OCI-LY7 (cell line): ENCODE measurements around the gene TTC7B. TPM values are rescaled to one million over a fixed set of nuclear protein-coding genes. Genes with fewer than 3 reads are reported as not detected.
A peak's percentile ranks its signal among the peaks of the same experiment; 100 is the strongest.

ENCODE experiments used
- BruUV-seq: library from RNA; stranded (reverse); fragments of 400-500 nt; replicated peaks from 2 replicates; lab custom pipeline; 2021; lab: Mats Ljungman, UMichigan
- CTCF ChIA-PET: fragments of 300-600 bp; sonication (Branson Sonifier 250); formaldehyde crosslinking; loops from one replicate; lab custom pipeline; 2022; ENCODE audit warnings: antibody characterized with exemption; ENCODE audit not compliant: unreplicated experiment; lab: Charles Lee
- POLR2A ChIA-PET: fragments of 300-600 bp; sonication (Branson Sonifier 250); formaldehyde crosslinking; loops from one replicate; lab custom pipeline; 2022; ENCODE audit warnings: antibody characterized with exemption; lab: Charles Lee
- DNase-seq: peaks from one replicate; pipeline ENCODE4 v3.0.0-alpha.2; 2015; ENCODE audit warnings: low spot score
- H2AFZ ChIP-seq: fragments of 200-600 bp; sonication (generic), shearing (Covaris generic); 2 replicates; pipeline ENCODE4 v1.6.1; 2014; ENCODE audit warnings: mild to moderate bottlenecking, antibody characterized with exemption, low read length, moderate library complexity
- H3K27ac ChIP-seq: fragments of 200-600 bp; sonication (generic); 2 replicates; pipeline ENCODE4 v1.5.1; 2014; ENCODE audit warnings: mixed run types, low read depth, mild to moderate bottlenecking, moderate library complexity, low read length, inconsistent platforms; ENCODE audit not compliant: poor library complexity, severe bottlenecking
- H3K36me3 ChIP-seq: fragments of 200-600 bp; sonication (generic); 2 replicates; pipeline ENCODE4 v1.6.1; 2014; ENCODE audit warnings: mild to moderate bottlenecking, antibody characterized with exemption, low read length, moderate library complexity, mixed read lengths; ENCODE audit not compliant: insufficient read depth
- H3K4me1 ChIP-seq: fragments of 200-600 bp; sonication (generic); 2 replicates; pipeline ENCODE4 v1.5.1; 2014; ENCODE audit warnings: mild to moderate bottlenecking, low read length; ENCODE audit not compliant: insufficient read depth, poor library complexity, severe bottlenecking
- H3K4me2 ChIP-seq: fragments of 200-600 bp; sonication (generic); 2 replicates; pipeline ENCODE4 v1.6.1; 2014; ENCODE audit warnings: mild to moderate bottlenecking, low read length
- H3K4me3 ChIP-seq: fragments of 200-600 bp; sonication (generic); 2 replicates; pipeline ENCODE4 v1.5.1; 2014; ENCODE audit warnings: mild to moderate bottlenecking, low read depth, low read length; ENCODE audit not compliant: poor library complexity, severe bottlenecking
- H3K79me2 ChIP-seq: fragments of 200-600 bp; sonication (generic); 2 replicates; pipeline ENCODE4 v1.6.1; 2016; ENCODE audit warnings: low read depth, mild to moderate bottlenecking, low read length, moderate library complexity, mixed read lengths; ENCODE audit not compliant: insufficient read depth
- H3K9me2 ChIP-seq: fragments of 200-600 bp; sonication (generic); 2 replicates; pipeline ENCODE4 v1.6.1; 2016; ENCODE audit warnings: mild to moderate bottlenecking, low read length, mixed read lengths; ENCODE audit not compliant: insufficient read depth
- H3K9me3 ChIP-seq: fragments of 200-600 bp; sonication (generic); 2 replicates; pipeline ENCODE4 v1.6.1; 2014; ENCODE audit warnings: mild to moderate bottlenecking, mixed run types, low read length, mixed read lengths
- H4K20me1 ChIP-seq: fragments of 200-600 bp; sonication (generic); 2 replicates; pipeline ENCODE4 v1.6.1; 2014; ENCODE audit warnings: mild to moderate bottlenecking, antibody characterized with exemption, low read length, moderate library complexity, mixed read lengths; ENCODE audit not compliant: insufficient read depth
- EZH2phosphoT487 ChIP-seq: fragments of 200-600 bp; sonication (generic); IDR thresholded peaks from 2 replicates; pipeline ENCODE4 v1.6.1; 2018; ENCODE audit warnings: low read depth, borderline replicate concordance, mild to moderate bottlenecking, mixed run types, antibody characterized with exemption, low read length, moderate library complexity, mixed read lengths
- intact Hi-C: fragments of 100-400 bp; cut with micrococcal nuclease; formaldehyde crosslinking; loops from one replicate; pipeline ENCODE4 v1.10.0; 2022; ENCODE audit not compliant: unreplicated experiment
- total RNA-seq, 2 experiments: library from RNA; depleted of rRNA in 1 of 2; stranded (reverse); fragments of >200 nt in 1 of 2; shearing (Covaris generic) in 1 of 2; gene quantifications; 2 replicates each; pipeline ENCODE4 v1.2.3, GENCODE V29; 2014 to 2022
- TF ChIP-seq, protein P1 (sequence below): fragments of 200-600 bp; sonication (generic); conservative IDR thresholded peaks from 2 replicates; pipeline ENCODE4 v1.5.1; 2014; ENCODE audit warnings: mild to moderate bottlenecking, antibody characterized with exemption, low read length, moderate library complexity, mixed read lengths

Gene TTC7B
- total RNA-seq, 2 experiments from 2014 or later = 0.19 to 0.51 TPM

DNA sequence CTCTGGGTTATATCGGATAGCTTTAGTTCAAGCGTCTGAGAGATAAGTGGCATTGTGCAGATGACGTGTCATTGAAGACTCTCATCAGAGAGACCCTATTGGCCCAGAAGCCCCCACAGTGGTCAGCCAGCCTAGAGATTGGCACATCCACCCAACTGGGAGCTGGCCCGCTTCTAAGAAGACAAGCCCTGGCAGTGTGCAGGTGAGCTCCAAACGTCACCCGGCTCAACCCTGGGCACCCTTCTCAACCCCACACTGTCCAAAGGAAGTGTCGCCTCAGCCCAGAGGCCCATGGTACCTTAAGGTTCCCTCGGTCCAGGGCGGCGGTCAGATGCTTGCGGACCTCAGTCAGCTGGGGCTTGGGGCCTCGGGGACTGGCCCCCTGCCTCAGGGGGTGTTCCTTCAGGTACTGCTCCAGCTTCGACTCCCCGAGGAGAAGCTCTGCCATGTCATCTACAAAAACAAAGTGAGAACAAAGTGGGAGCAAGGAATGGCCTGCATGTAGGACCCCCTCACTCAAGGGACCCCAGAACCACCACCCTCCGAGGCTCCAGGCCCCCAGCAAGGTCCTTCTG is 30.3 kb downstream of the TTC7B start:
- Histone ChIP-seq H3K9me3 (no peaks in the 10 kb centered on the region), H3K4me2 (no peak overlapping the region), H3K36me3 (no peaks in the 10 kb centered on the region), H3K9me2 (no peaks in the 10 kb centered on the region), H3K4me3 (no peak overlapping the region), H3K4me1 (no peaks in the 10 kb centered on the region), H3K27ac (no peak overlapping the region), H3K79me2 (no peaks in the 10 kb centered on the region), H4K20me1 (no peaks in the 10 kb centered on the region), H2AFZ (no peak overlapping the region)
- intact Hi-C loops = no loop called here
- BruUV-seq = no TSS peak
- CTCF ChIA-PET = no interaction called here
- POLR2A ChIA-PET = no interaction called here
- DNase-seq = no peak
- TF ChIP-seq, protein P1, sequence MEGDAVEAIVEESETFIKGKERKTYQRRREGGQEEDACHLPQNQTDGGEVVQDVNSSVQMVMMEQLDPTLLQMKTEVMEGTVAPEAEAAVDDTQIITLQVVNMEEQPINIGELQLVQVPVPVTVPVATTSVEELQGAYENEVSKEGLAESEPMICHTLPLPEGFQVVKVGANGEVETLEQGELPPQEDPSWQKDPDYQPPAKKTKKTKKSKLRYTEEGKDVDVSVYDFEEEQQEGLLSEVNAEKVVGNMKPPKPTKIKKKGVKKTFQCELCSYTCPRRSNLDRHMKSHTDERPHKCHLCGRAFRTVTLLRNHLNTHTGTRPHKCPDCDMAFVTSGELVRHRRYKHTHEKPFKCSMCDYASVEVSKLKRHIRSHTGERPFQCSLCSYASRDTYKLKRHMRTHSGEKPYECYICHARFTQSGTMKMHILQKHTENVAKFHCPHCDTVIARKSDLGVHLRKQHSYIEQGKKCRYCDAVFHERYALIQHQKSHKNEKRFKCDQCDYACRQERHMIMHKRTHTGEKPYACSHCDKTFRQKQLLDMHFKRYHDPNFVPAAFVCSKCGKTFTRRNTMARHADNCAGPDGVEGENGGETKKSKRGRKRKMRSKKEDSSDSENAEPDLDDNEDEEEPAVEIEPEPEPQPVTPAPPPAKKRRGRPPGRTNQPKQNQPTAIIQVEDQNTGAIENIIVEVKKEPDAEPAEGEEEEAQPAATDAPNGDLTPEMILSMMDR = no peak
- no peak for TF ChIP-seq EZH2phosphoT487

DNA sequence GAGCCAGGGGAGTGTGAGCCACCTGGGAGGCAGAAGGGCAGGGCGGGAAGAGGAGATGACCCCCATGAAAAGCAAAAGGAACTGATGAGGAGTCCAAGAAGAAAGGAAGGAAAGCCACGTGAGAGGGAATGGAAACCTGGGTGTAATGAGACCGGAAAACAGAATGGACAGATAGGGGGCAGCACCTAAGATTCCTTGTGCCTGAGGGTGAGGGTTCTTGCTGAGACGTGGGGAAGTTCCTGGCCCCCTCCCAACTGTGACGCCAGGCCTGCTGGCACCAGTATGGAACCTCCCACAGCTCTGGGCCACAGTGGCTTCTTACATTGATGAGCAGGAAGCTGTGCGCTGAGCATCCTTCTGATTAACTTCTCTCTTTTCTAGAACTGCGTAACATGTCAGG is 30.8 kb downstream of the TTC7B start:
- H3K36me3 ChIP-seq = no peaks in the 10 kb centered on the region
- no peak overlapping the region for H3K27ac ChIP-seq
- no peaks in the 10 kb centered on the region for H3K9me2 ChIP-seq
- H4K20me1 ChIP-seq = no peaks in the 10 kb centered on the region
- H3K9me3 ChIP-seq = no peaks in the 10 kb centered on the region
- no peaks in the 10 kb centered on the region for H3K79me2 ChIP-seq
- intact Hi-C loops = no loop called here
- ChIA-PET POLR2A (no interaction called here), CTCF (no interaction called here)
- no peak overlapping the region for H2AFZ ChIP-seq
- no peak for DNase-seq
- H3K4me2 ChIP-seq = no peak overlapping the region
- H3K4me1 ChIP-seq = no peaks in the 10 kb centered on the region
- H3K4me3 ChIP-seq = no peak overlapping the region
- no peak for TF ChIP-seq EZH2phosphoT487
- TF ChIP-seq, protein P1 = peak; percentile 37; the same call in 1 of the 2 replicates
- no TSS peak for BruUV-seq

DNA sequence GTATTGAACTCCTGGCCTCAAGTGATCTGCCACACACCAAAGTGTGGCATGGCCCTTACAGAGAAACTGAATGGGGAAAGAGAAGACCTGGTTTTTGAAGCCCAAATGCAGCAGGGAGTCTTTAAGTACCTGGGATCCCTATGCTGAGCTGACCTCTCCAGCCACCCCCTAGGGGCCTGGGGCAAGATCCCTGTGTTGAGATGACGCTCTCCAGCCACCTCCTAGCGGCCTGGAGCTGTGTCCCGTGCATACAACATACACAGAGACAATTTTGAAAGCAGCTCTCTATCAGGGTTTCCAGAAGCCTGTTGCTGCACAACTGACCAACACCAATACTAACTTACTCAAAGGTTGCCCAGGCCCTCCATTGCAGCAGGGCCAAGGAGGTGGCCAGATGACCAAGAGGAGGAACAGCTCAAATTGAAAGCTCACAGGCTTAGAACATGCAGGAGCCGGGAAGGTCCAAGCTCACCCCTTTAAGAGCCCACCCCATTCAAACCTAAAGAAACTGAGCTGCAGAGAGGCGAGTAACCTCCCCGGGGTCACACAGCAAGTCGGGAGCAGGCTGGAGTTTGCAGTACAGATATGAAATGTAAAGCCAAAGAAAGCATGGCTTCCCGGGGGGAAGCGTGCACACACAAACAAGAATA is 31.5 kb downstream of the TTC7B start:
- intact Hi-C loops = no loop called here
- POLR2A ChIA-PET = interaction anchor here (0.6 kb wide), 1 partner anchor 193 kb away, joined by 3 read pairs; no protein-coding TSS in a partner anchor
- no peaks in the 10 kb centered on the region for H3K9me2 ChIP-seq

More for the DNA sequence above, 31.5 kb downstream of the TTC7B start:
- H3K9me3 ChIP-seq = no peaks in the 10 kb centered on the region
- H3K4me3 ChIP-seq = no peak overlapping the region
- no peak overlapping the region for H3K27ac ChIP-seq
- no TSS peak for BruUV-seq
- no peak overlapping the region for H2AFZ ChIP-seq
- DNase-seq = no peak
- TF ChIP-seq, protein P1 = no peak
- TF ChIP-seq EZH2phosphoT487 = no peak
- no peaks in the 10 kb centered on the region for H4K20me1 ChIP-seq
- no peaks in the 10 kb centered on the region for H3K79me2 ChIP-seq
- CTCF ChIA-PET = no interaction called here
- H3K36me3 ChIP-seq = no peaks in the 10 kb centered on the region
- no peak overlapping the region for H3K4me2 ChIP-seq
- no peaks in the 10 kb centered on the region for H3K4me1 ChIP-seq
